ENCODE results near the gene TMEM39A.

Gene TMEM39A, protein sequence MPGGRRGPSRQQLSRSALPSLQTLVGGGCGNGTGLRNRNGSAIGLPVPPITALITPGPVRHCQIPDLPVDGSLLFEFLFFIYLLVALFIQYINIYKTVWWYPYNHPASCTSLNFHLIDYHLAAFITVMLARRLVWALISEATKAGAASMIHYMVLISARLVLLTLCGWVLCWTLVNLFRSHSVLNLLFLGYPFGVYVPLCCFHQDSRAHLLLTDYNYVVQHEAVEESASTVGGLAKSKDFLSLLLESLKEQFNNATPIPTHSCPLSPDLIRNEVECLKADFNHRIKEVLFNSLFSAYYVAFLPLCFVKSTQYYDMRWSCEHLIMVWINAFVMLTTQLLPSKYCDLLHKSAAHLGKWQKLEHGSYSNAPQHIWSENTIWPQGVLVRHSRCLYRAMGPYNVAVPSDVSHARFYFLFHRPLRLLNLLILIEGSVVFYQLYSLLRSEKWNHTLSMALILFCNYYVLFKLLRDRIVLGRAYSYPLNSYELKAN

DNA sequence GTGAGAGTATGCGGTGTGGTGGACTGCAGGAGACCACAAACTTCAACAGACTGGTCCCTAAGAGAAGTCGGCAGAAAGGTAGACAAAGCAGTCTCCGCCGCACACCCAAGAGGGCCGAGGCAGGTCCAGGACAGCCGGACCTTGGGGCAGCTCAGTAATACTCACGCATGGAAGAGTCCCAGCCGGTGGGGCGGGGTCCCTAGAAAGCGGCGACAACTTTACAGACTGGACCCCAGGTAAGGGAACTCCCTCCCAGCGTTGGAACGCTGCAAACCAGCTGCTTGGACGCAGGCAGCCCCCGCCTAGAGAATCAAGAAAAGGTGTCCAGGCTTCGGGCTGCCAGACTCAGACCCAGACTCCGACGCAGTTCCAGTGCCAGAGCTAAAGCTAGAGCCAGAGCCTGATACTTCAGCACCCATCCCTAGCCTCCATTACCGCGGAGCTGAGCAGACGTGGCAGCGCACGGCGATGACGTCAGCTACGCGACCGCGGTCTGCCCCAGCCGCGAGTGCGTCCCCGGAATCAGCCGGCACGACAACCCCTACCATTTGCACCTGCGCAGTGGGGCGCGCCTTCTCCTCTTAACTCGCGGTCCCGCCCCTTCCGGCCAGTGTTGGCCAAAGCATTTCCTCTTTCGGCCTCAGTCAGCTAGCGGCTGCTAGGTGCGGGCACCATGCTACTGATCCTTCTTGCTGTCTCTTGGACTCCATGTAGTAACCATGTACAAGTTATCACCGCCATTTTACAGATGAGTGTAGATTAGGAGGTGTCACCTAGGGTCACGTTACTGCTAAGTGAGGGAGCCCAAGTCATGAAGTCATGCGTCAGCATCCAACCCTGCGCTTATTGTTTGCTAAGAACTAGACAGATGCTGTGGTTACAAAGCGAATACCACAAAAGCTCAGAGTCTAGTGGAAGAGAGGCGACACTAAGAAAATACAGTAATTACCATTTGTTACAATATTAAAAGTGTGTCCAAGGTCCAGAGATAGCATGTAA lies at the start of gene TMEM39A:
TSS of gene TMEM39A (minus strand) at position 445 of the 999 bp plus-strand sequence. CDS start 1,541 bp downstream, outside the sequence.
- H3K9me3 Mint-ChIP-seq, result no peaks in the 10 kb centered on the region
- no peaks in the 10 kb centered on the region for H3K27me3 Mint-ChIP-seq (ENCODE audit: low read depth, poor library complexity)
- H3K4me3 Mint-ChIP-seq, result peak within 1 kb of the TSS; percentile 96
- peak within 1 kb of the TSS; percentile 96 for H3K27ac Mint-ChIP-seq
- H3K4me1 Mint-ChIP-seq, result peaks cover 43% of the 10 kb centered on the region
- TF ChIP-seq, protein P1, sequence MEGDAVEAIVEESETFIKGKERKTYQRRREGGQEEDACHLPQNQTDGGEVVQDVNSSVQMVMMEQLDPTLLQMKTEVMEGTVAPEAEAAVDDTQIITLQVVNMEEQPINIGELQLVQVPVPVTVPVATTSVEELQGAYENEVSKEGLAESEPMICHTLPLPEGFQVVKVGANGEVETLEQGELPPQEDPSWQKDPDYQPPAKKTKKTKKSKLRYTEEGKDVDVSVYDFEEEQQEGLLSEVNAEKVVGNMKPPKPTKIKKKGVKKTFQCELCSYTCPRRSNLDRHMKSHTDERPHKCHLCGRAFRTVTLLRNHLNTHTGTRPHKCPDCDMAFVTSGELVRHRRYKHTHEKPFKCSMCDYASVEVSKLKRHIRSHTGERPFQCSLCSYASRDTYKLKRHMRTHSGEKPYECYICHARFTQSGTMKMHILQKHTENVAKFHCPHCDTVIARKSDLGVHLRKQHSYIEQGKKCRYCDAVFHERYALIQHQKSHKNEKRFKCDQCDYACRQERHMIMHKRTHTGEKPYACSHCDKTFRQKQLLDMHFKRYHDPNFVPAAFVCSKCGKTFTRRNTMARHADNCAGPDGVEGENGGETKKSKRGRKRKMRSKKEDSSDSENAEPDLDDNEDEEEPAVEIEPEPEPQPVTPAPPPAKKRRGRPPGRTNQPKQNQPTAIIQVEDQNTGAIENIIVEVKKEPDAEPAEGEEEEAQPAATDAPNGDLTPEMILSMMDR (IDR thresholded peaks at IDR 0.05), result no peak
- DNase-seq, result peak; percentile 99
- peaks cover 31% of the 10 kb centered on the region for H3K36me3 Mint-ChIP-seq (ENCODE audit: low read depth)

DNA sequence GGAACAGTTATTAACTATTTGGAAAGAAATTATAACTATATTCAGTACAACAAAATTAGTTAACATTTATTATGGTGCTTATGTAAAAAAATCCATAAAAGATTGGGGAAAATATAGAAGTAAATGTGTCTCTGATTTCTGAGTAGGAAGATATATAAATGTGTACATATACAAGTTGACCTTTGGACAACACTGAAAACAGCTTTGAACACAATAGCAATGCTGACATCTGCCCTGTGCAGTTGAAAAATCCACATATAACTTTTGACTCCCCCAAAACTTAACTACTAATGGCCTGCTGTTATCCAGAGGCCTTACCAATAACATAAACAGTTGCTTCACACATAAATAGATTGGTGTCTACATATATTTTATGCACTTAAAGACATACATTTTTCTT lies 47.3 kb upstream of the TMEM39A start:
- Mint-ChIP-seq H3K9me3 (no peaks in the 10 kb centered on the region), H3K4me3 (no peak overlapping the region)

DNA sequence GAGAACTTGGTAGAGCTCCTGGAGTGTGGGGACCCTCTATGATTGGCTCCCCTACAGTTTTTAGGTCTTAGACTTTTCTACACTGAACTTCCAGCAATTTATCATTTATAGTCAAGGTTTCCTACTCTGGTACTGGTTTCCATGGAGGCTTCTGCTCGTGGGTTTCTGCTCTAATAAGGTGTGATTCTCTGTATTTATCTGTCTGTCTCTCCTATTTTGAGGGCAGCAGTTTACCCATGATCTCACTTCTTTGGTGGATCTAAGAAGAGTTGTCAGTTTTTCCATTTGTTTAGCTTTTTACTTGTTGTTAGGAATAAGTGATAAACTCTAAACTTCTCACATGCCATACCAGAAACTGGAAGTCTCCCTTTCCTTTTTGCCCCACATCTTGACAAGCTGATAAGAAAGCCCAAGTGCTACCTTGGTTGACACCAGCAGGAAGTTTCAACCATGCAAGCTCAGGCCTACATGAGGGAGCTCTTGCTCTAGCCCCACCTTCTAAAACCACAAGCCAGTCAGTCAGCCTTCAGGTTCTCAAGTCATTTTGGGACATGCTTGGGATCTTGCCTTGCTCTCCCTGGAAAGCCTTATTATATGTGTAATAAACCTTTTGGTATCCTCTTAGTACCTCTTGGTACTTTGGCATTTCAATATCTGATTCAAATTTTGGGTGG lies 44.9 kb upstream of the TMEM39A start:
- Mint-ChIP-seq H3K4me1 (peaks cover 9% of the 10 kb centered on the region), H3K4me3 (no peak overlapping the region), H3K36me3 (ENCODE audit: low read depth) (peaks cover 60% of the 10 kb centered on the region), H3K27ac (peak overlapping the region; percentile 21), H3K27me3 (ENCODE audit: low read depth, poor library complexity) (no peaks in the 10 kb centered on the region), H3K9me3 (no peaks in the 10 kb centered on the region)
- DNase-seq, result no peak
- TF ChIP-seq, protein P1 (IDR thresholded peaks at IDR 0.05), result no peak

More for the DNA sequence above, 47.3 kb upstream of the TMEM39A start:
- no peak overlapping the region for H3K27ac Mint-ChIP-seq
- TF ChIP-seq, protein P1 (IDR thresholded peaks at IDR 0.05), result no peak
- H3K36me3 Mint-ChIP-seq (ENCODE audit: low read depth), result peaks cover 65% of the 10 kb centered on the region
- H3K27me3 Mint-ChIP-seq (ENCODE audit: low read depth, poor library complexity), result no peaks in the 10 kb centered on the region
- no peak for DNase-seq
- peaks cover 9% of the 10 kb centered on the region for H3K4me1 Mint-ChIP-seq

DNA sequence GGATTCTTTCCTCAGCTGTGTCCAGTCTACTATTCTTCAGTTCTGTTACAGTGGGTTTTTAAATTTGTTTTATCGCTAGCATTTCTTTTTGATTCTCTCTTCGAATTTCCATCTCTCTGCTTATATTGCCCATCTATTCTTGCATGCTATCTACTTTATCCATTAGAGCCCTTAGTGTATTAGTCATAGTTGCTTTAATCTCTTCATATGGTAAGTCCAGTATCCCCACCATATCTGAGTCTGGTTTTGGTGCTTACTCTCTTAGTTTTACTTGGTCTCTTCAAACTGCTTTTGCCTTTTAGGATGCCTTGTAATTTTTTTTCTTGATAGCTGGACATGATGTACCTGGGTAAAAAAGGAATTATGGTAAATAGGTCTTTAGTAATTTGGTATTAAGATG lies 44.0 kb upstream of the TMEM39A start:
- TF ChIP-seq, protein P1 (IDR thresholded peaks at IDR 0.05), result no peak
- H3K36me3 Mint-ChIP-seq (ENCODE audit: low read depth), result peaks cover 55% of the 10 kb centered on the region
- H3K27ac Mint-ChIP-seq, result peak overlapping the region; percentile 90

DNA sequence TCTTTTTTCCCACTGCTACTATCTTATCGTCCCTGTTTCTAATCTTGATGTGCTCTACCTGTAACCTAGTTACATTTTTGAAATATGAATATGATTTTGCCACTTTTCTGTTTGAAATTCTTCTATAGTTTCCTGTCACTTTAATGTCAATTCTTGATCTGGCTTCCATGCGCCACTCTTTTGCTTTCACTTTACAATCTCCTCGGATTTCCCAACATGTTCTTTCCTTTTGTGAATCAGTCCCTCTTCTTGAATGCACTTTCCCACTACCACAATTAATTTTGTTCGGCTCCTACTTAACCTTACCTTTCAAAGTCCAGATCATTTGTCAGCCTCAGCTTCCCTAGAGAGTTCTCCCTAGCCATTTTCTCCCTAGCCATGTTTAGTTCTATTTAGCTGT lies 43.2 kb upstream of the TMEM39A start:
- peaks cover 11% of the 10 kb centered on the region for H3K4me1 Mint-ChIP-seq
- H3K9me3 Mint-ChIP-seq, result no peaks in the 10 kb centered on the region
- DNase-seq, result no peak
- no peak overlapping the region for H3K4me3 Mint-ChIP-seq
- no peaks in the 10 kb centered on the region for H3K27me3 Mint-ChIP-seq (ENCODE audit: low read depth, poor library complexity)
- TF ChIP-seq, protein P1 (IDR thresholded peaks at IDR 0.05), result no peak
- H3K36me3 Mint-ChIP-seq (ENCODE audit: low read depth), result peaks cover 58% of the 10 kb centered on the region
- peak overlapping the region; percentile 90 for H3K27ac Mint-ChIP-seq

More for the DNA sequence above, 44.0 kb upstream of the TMEM39A start:
- Mint-ChIP-seq H3K9me3 (no peaks in the 10 kb centered on the region), H3K4me1 (peaks cover 9% of the 10 kb centered on the region), H3K4me3 (no peak overlapping the region), H3K27me3 (ENCODE audit: low read depth, poor library complexity) (no peaks in the 10 kb centered on the region)
- no peak for DNase-seq
